Measurements from ENCODE around the gene IL4I1.
"Not testable (repeated sequence)": the region's sequence is repeated elsewhere in the genome, so short reads cannot be mapped to it uniquely, and the experiment has no call there.

The IL4I1 gene

GRCh38 chr19:49896863-49897621 is at the start of gene IL4I1:
Gene IL4I1 (minus strand): TSS chr19:49896887. CDS start chr19:49896160, 727 bp downstream.
- DNase-seq (ENCODE audit: low spot score), result peak; percentile 55

- DNase-seq (ENCODE audit: low spot score), result no peak
These were observed 49.7 kb upstream of the IL4I1 start for GRCh38 chr19:49946415-49946814.

DNA sequence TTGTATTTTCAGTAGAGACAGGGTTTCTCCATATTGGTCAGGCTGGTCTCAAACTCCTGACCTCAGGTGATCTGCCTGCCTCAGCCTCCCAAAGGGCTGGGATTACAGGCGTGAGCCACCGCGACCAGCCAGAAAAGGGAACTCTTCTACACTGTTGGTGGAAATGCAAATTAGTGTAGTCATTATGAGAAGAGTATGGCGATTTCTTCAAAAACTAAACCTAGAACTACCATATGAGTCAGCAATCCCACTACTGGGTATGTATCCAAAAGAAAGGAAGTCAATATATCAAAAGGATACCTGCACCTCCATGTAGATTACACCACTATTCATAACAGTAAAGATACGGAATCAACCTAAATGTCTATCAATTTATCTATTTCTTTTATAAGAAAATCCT is 47.9 kb upstream of the IL4I1 start:
- not testable (repeated sequence) for DNase-seq (ENCODE audit: low spot score)

- DNase-seq (ENCODE audit: low spot score), result no peak
These were observed 43.8 kb upstream of the IL4I1 start for GRCh38 chr19:49940482-49940791.

- no peak for DNase-seq (ENCODE audit: low spot score)
These were observed 43.2 kb upstream of the IL4I1 start for GRCh38 chr19:49939721-49940481.

GRCh38 chr19:49938662-49939061 is 42.0 kb upstream of the IL4I1 start:
- DNase-seq (ENCODE audit: low spot score), result no peak

DNA sequence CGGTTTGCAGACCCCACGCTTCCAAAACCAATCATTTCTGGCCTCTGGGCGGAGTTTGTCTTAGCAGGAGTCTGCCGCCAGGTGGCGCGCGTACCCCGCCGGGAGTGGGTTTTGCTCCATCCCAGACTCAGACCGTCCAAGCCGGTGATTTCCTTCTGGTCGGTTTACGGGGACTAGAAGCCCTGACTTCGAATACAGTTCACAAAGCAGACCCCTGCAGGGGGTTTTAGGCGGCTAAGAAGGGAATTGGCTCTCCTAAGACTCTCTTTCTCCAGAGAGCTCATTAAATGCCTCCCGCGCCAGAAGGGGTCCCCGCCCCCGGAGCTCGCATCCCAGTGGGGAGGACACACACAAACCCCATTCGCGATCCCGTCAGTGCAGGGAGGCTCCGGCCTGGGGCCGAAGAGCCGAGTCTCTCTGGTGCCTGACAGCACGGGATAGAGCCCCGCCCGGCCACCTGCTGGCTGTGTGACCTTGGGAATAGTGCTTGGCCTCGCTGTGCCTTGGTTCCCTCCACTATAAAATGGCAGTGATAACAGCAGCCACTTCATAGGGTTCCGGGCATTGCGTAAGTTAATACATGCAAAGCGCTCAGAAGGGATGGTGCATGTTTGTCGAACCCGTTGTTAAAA is 41.2 kb upstream of the IL4I1 start:
- DNase-seq (ENCODE audit: low spot score), result peak; percentile 80

GRCh38 chr19:49936549-49936948 is 39.9 kb upstream of the IL4I1 start:
- no peak for DNase-seq (ENCODE audit: low spot score)

GRCh38 chr19:49933643-49934042 is 37.0 kb upstream of the IL4I1 start:
- no peak for DNase-seq (ENCODE audit: low spot score)

DNA sequence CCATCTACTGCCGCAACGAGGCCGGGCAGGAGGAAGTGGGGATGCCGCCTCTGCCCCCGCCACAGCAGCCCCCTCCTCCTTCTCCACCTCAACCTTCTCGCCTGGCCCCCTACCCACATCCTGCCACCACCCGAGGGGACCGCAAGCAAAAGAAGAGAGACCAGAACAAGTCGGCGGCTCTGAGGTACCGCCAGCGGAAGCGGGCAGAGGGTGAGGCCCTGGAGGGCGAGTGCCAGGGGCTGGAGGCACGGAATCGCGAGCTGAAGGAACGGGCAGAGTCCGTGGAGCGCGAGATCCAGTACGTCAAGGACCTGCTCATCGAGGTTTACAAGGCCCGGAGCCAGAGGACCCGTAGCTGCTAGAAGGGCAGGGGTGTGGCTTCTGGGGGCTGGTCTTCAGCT is 36.0 kb upstream of the IL4I1 start:
- DNase-seq (ENCODE audit: low spot score), result no peak

DNA sequence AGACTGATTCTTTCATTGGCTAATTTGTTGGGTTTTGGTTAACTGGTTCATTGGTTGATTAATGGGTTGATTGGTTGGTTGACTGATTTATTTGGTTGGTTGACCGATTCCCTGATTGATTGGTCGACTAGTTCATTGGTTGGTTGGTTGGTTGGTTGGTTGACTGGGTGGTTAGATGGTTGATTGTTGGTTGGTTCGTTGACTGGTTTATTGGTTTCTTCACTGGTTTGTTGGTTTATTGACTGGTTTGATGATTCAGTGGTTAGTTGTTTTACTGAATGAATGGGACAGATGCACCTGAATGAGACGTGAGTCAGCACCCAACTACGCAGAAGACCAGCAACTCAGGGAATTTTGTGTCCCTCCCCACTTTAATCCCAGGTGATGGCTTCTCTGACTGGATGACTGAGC is 35.4 kb upstream of the IL4I1 start:
- DNase-seq (ENCODE audit: low spot score), result no peak

DNA sequence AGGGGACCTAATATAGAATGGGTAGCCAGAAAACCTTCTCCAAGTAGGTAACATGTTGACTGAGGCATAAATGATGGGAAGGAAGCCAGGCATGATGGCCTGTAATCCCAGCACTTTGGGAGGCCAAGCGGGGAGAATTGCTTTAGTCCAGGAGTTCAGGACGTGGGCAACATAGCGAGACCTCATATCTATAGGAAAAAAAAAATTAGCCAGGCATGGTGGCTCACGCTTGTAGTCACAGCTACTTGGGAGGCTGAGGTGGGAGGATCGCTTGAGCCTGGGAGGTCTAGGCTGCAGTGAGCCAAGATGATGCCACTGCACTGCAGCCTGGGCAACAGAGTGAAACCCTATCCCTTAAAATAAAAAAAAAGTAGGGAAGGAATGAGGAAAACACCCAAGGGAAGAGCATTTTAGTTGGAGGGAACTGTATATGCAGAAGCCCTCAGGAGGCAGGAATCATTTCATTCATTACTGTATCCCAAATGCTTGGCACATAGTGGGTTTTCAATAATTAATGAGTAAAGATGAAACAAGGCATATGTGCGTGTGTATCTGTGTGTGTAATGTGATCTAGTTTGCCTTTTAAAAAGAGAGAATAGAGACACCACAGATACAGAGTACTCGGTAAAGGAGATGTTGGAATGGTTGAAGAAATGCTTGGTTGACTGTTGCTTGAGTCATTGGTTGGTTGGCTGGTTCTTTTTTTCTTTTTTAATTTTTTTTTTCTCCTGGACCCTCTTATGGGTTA is 34.8 kb upstream of the IL4I1 start:
- no peak for DNase-seq (ENCODE audit: low spot score)

DNA sequence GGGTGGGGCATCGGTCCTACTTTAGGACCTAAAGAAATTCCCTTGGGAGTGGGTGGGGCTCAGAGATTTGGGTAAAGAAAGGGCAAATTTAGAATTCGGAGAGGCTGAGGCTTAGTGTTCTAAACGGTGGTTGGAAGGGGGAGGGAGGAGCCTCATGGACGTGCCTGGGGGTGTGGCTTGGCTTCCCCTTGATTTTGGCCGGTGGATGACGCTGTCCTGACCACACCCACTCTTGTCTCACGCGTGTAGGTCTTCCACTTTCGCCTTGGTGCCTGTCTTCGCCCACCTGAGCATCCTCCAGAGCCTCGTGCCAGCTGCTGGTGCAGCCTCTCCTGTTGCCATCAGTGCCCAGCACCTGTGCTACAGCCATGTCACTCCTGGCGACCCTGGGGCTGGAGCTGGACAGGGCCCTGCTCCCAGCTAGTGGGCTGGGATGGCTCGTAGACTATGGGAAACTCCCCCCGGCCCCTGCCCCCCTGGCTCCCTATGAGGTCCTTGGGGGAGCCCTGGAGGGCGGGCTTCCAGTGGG is 33.9 kb upstream of the IL4I1 start:
- DNase-seq (ENCODE audit: low spot score), result no peak

GRCh38 chr19:49929611-49930482 is 33.2 kb upstream of the IL4I1 start:
- peak; percentile 99 for DNase-seq (ENCODE audit: low spot score)

GRCh38 chr19:49929121-49929610 is 32.5 kb upstream of the IL4I1 start, which contains the start of the genes ATF5 and NUP62:
Gene ATF5 (plus strand): TSS chr19:49929205. CDS start chr19:49930851, 1,646 bp downstream.
Gene NUP62 (minus strand): TSS chr19:49929504. CDS start chr19:49909807, 19,697 bp downstream.
- DNase-seq (ENCODE audit: low spot score), result peak; percentile 93

GRCh38 chr19:49927526-49928264 is 31.0 kb upstream of the IL4I1 start:
- DNase-seq (ENCODE audit: low spot score), result no peak

GRCh38 chr19:49926515-49926914 is 29.8 kb upstream of the IL4I1 start:
- DNase-seq (ENCODE audit: low spot score), result no peak

- DNase-seq (ENCODE audit: low spot score), result no peak
These were observed 28.8 kb upstream of the IL4I1 start for GRCh38 chr19:49925486-49925885.

DNA sequence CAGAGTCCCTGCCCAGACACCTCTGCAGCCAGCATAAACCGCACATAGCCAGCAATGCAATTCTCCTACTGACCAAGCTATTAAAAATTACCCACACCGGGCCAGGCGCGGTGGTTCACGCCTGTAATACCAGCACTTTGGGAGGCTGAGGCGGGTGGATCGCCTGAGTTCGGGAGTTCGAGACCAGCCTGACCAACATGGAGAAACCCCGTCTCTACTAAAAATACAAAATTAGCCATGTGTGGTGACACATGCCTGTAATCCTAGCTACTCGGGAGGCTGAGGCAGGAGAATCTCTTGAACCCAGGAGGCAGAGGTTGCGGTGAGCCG is 28.2 kb upstream of the IL4I1 start:
- DNase-seq (ENCODE audit: low spot score), result not testable (repeated sequence)

All from SW480 (cell line).